Esophagus squamous epithelium (tissue), 5 donors: ENCODE measurements around the gene MIA3. TPM values are rescaled to one million over a fixed set of nuclear protein-coding genes. Genes with fewer than 3 reads are reported as not detected.

ENCODE experiments used
- DNase-seq: peaks from one replicate; lab custom pipeline; 2025; lab: John Stamatoyannopoulos, UW
- H3K27ac ChIP-seq, 4 donors: fragments of 200-600 bp; sonication (generic); one replicate each; pipeline ENCODE4 v1.5.1; 2016 to 2019; ENCODE audit warnings: mild to moderate bottlenecking in 1 of 4
- H3K27me3 ChIP-seq, 4 donors: fragments of 200-600 bp; sonication (generic); 1 replicate in 3 of 4; 2 replicates in 1 of 4; pipeline versions ENCODE4 v1.5.1 to v1.6.0; 2017 to 2021; ENCODE audit warnings: antibody characterized with exemption in 1 of 4
- H3K36me3 ChIP-seq, 3 donors: fragments of 200-600 bp; sonication (generic); one replicate each; pipeline ENCODE4 v1.5.1; 2016 to 2019
- H3K4me1 ChIP-seq, 3 donors: fragments of 200-600 bp; sonication (generic); one replicate each; pipeline ENCODE4 v1.5.1; 2017 to 2019
- H3K4me3 ChIP-seq, 4 donors: fragments of 200-600 bp; sonication (generic); 1 replicate in 3 of 4; 2 replicates in 1 of 4; pipeline ENCODE4 v1.5.1; 2016 to 2019; ENCODE audit warnings: mild to moderate bottlenecking in 2 of 4, moderate library complexity in 1 of 4
- H3K9me3 ChIP-seq, 3 donors: fragments of 200-600 bp; sonication (generic); one replicate each; pipeline ENCODE4 v1.5.1; 2016 to 2019
- POLR2A ChIP-seq, 4 donors: fragments of 450-650 bp; IDR thresholded peaks; one replicate each; pipeline ENCODE4 v1.6.1; 2017; ENCODE audit warnings: antibody characterized with exemption in 4 of 4, mild to moderate bottlenecking in 4 of 4, moderate library complexity in 3 of 4
- WGBS, 2 donors: methylation state at CpG; one replicate each; pipeline ENCODE4 v1.1.5; 2018; 5-methylcytosine and 5-hydroxymethylcytosine counted together
- intact Hi-C: fragments of 100-400 bp; cut with DNase I; formaldehyde crosslinking; loops from one replicate; pipeline ENCODE4 v1.15.0; 2022
- total RNA-seq, 4 donors: library from RNA; depleted of rRNA; stranded (reverse); fragments of >200 nt; gene quantifications; one replicate each; pipeline ENCODE4 v1.1.0, GENCODE V29; 2016
- TF ChIP-seq, protein P1 (sequence below), 6 experiments: fragments of 450-650 bp in 4 of 6; fragments of 200-600 bp in 2 of 6; sonication (generic) in 2 of 6; IDR thresholded peaks; one replicate each; pipeline ENCODE4 v1.5.1; 2016 to 2019; ENCODE audit warnings: antibody characterized with exemption in 6 of 6, mild to moderate bottlenecking in 4 of 6, moderate library complexity in 4 of 6
- donor health status: DM: yes; HTN: yes; CAD: no.

MIA3 gene
- total RNA-seq, 4 donors from 2014 or later: 17.5 to 40.4 (median 24.0) TPM

DNA sequence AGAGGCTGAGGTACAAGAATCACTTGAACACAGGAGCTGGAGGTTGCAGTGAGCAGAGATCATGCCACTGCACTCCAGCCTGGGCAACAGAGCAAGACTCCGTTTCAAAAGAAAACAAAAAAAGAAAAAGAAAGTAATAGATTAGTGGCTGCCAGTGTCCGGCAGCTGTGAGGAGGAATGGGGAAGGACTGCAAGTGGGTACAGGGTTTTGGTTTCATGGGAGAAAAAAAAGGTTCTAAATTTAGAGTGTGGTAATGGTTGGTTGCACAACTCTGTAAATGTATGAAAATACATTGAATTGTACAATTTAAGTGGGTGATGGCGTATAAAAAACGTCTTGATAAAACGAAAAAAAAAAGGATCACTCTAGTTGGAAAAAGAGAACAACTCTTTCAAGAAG is 34.8 kb upstream of the MIA3 start:
- DNase-seq: no peak
- intact Hi-C loops: no loop called here
- H3K9me3 ChIP-seq: no peaks in the 10 kb centered on the region
- WGBS, 2 donors: 79 to 81% methylated on average over 5 of the region's 5 CpGs
- H3K27me3 ChIP-seq: no peaks in the 10 kb centered on the region
- H3K27ac ChIP-seq: no peak overlapping the region
- no peak overlapping the region for H3K4me3 ChIP-seq
- TF ChIP-seq POLR2A (IDR thresholded peaks at IDR 0.05): no peak
- TF ChIP-seq, protein P1, sequence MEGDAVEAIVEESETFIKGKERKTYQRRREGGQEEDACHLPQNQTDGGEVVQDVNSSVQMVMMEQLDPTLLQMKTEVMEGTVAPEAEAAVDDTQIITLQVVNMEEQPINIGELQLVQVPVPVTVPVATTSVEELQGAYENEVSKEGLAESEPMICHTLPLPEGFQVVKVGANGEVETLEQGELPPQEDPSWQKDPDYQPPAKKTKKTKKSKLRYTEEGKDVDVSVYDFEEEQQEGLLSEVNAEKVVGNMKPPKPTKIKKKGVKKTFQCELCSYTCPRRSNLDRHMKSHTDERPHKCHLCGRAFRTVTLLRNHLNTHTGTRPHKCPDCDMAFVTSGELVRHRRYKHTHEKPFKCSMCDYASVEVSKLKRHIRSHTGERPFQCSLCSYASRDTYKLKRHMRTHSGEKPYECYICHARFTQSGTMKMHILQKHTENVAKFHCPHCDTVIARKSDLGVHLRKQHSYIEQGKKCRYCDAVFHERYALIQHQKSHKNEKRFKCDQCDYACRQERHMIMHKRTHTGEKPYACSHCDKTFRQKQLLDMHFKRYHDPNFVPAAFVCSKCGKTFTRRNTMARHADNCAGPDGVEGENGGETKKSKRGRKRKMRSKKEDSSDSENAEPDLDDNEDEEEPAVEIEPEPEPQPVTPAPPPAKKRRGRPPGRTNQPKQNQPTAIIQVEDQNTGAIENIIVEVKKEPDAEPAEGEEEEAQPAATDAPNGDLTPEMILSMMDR (IDR thresholded peaks at IDR 0.05): no peak
- peaks cover 0 to 72% (median 12%) of the 10 kb centered on the region in 3 donors for H3K36me3 ChIP-seq
- H3K4me1 ChIP-seq: peaks cover 0 to 9% (median 4%) of the 10 kb centered on the region in 3 donors

DNA sequence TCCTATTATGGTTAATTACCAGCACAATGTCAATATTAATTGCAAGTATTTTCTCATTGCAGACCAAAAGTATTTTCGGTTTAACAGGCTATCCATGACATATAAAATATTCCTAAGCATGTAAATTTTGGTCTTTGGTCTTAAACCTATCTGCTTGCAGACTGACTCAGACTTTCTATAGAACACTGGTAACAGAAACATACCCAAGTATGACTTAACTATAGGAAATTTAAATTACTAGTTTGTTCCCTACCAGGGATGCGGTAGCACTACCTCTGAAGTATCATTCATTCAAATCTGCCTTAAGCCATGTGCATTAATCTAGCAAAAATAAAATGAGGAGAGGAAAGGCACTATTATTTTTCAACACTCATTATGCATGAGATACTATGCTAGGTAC is 31.1 kb upstream of the MIA3 start:
- 92 to 93% methylated on average over 2 of the region's 2 CpGs for WGBS, 2 donors
- H3K4me1 ChIP-seq: peaks cover 4 to 31% (median 18%) of the 10 kb centered on the region in 3 donors
- intact Hi-C loops: no loop called here
- H3K36me3 ChIP-seq: peaks cover 0 to 58% (median 12%) of the 10 kb centered on the region in 3 donors
- no peak for DNase-seq
- H3K9me3 ChIP-seq: no peaks in the 10 kb centered on the region
- no peak overlapping the region for H3K27ac ChIP-seq
- no peaks in the 10 kb centered on the region for H3K27me3 ChIP-seq
- H3K4me3 ChIP-seq: no peak overlapping the region
- no peak for TF ChIP-seq POLR2A (IDR thresholded peaks at IDR 0.05)
- TF ChIP-seq, protein P1 (IDR thresholded peaks at IDR 0.05): no peak

DNA sequence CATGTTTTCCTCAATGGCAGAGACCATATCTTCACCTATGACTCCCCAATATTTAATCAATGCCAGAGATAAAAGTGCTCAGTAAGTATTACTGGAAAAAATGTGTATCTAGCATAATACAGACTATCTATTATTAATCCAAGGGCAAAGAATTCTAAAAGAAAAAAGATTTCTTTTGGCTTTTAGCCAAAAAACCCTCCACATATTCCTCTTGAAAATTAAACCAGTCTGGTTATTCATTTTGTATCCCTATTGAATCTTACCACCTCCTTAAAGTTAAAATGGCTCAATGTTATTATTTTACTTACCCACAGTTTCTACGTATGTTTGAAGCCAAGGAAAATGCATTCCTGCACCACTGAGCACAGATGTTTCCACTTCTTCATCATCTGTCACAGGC is 29.8 kb upstream of the MIA3 start:
- TF ChIP-seq, protein P1 (IDR thresholded peaks at IDR 0.05): no peak
- TF ChIP-seq POLR2A (IDR thresholded peaks at IDR 0.05): no peak

DNA sequence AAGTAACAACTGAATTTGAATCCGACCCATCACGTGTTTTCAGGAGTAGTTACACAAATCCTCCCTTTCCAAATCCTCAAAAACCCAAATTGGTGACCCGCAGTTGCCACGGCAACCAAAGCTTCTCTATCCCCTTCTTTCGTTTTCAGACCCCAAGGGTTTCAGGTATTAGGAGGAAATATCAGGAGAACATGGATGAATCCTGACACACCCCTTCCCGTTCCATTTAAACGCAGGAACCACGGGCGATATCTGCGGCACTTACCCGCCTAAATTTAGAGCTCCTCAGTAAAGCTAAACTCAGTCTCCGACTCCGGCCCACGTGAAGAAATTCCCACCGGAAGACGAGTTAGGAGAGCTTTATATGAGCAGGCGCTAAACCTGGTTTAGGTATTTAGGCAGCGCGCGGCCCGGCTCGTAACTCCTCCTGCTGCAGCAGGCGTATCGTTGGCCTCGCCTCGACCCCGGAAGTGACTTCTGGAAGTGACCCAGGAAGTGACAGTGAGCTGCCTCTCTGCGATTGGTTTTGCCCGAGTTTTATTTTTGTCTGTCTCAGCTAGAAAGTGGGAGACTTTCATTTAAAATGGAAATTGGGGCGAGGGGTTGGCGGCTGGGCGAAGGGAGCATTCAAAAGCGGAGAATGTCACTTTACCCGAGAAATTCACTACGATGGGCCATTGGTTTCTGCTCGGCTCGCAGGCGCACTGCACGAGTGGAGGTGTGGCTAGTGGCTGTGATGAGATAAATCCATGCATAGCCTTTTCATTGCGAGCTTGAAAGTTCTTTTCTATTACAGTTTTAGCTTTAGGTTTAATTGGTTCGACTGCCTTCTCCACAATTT is 28.2 kb upstream of the MIA3 start, which contains the start of gene TAF1A:
Gene TAF1A, minus strand, starts transcription at position 472 of the 841 bp plus-strand sequence.
- TF ChIP-seq, protein P1 (IDR thresholded peaks at IDR 0.05): no peak
- peak in 1 of 4 donors; percentile 27 for TF ChIP-seq POLR2A (IDR thresholded peaks at IDR 0.05)
- Histone ChIP-seq H3K9me3 (no peaks in the 10 kb centered on the region), H3K36me3 (peaks cover 0 to 33% (median 6%) of the 10 kb centered on the region in 3 donors), H3K4me1 (peaks cover 4 to 26% (median 14%) of the 10 kb centered on the region in 3 donors), H3K27ac (peak within 1 kb of the TSS; percentile 85 to 90 (median 87)), H3K4me3 (peak within 1 kb of the TSS; percentile 67 to 83 (median 70)), H3K27me3 (no peaks in the 10 kb centered on the region)
- intact Hi-C loops: no loop called here
- DNase-seq: peak; percentile 47
- WGBS, 2 donors: 0 to 1% methylated on average over 27 to 30 of the region's 41 CpGs

More for the DNA sequence above, 29.8 kb upstream of the MIA3 start:
- intact Hi-C loops: no loop called here
- Histone ChIP-seq H3K4me3 (no peak overlapping the region), H3K4me1 (peaks cover 4 to 26% (median 14%) of the 10 kb centered on the region in 3 donors), H3K9me3 (no peaks in the 10 kb centered on the region), H3K27me3 (no peaks in the 10 kb centered on the region), H3K27ac (no peak overlapping the region), H3K36me3 (peaks cover 0 to 45% (median 8%) of the 10 kb centered on the region in 3 donors)
- DNase-seq: no peak
- 80 to 92% methylated on average over 1 of the region's 1 CpG for WGBS, 2 donors

DNA sequence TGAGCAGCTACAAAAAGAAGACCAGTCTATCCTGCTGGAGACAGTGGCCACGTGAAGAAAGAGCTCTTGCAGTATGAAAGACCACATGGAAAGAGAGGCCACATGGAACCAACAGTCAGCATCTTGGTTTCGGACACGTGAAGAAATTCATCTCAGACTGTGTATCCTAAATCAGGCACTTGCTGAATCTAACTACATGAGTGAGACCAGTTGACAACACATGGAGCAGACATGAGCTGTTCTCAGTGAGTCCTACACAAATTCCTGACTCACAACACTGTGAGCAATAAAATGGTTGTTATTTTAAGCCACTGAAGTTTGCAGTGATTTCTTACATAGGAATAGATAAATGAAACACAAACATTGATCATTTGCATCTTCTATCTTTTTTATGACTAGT is 25.7 kb upstream of the MIA3 start:
- TF ChIP-seq, protein P1 (IDR thresholded peaks at IDR 0.05): no peak
- no peak for TF ChIP-seq POLR2A (IDR thresholded peaks at IDR 0.05)
- intact Hi-C loops: no loop called here
- Histone ChIP-seq H3K27ac (no peak overlapping the region), H3K9me3 (no peaks in the 10 kb centered on the region), H3K27me3 (no peaks in the 10 kb centered on the region), H3K4me3 (no peak overlapping the region), H3K4me1 (peaks cover 4 to 26% (median 14%) of the 10 kb centered on the region in 3 donors), H3K36me3 (peaks cover 0 to 9% (median under 1%) of the 10 kb centered on the region in 3 donors)
- DNase-seq: no peak
- 68 to 81% methylated on average over 3 of the region's 3 CpGs for WGBS, 2 donors
